PC-9 (cell line): ENCODE measurements around the gene KAT8. TPM values are rescaled to one million over a fixed set of nuclear protein-coding genes. Genes with fewer than 3 reads are reported as not detected.

ENCODE experiments used
- BruUV-seq: library from RNA; stranded (reverse); fragments of 400-500 nt; replicated peaks from 2 replicates; lab custom pipeline; 2021; lab: Mats Ljungman, UMichigan
- CTCF ChIA-PET: fragments of 300-600 bp; sonication (Branson Sonifier 250); formaldehyde crosslinking; loops from one replicate; lab custom pipeline; 2022; ENCODE audit warnings: antibody characterized with exemption; lab: Charles Lee
- POLR2A ChIA-PET: fragments of 300-600 bp; sonication (Branson Sonifier 250); formaldehyde crosslinking; loops from one replicate; lab custom pipeline; 2022; ENCODE audit warnings: antibody characterized with exemption; ENCODE audit not compliant: unreplicated experiment; lab: Charles Lee
- DNase-seq, 2 experiments: peaks; one replicate each; pipeline versions ENCODE4 v3.0.0 to v3.0.0-alpha.2; 2015 to 2022; ENCODE audit warnings: mixed read lengths in 1 of 2
- H2AFZ ChIP-seq: fragments of 200-600 bp; sonication (generic); 2 replicates; pipeline ENCODE4 v1.8.1; 2017; ENCODE audit warnings: antibody characterized with exemption
- H3F3A ChIP-seq: fragments of 200-600 bp; sonication (generic); 2 replicates; pipeline ENCODE4 v1.8.1; 2017; ENCODE audit warnings: antibody characterized with exemption, mild to moderate bottlenecking, low read depth; ENCODE audit not compliant: insufficient read depth
- H3K27ac ChIP-seq: fragments of 200-600 bp; sonication (generic); 2 replicates; pipeline ENCODE4 v1.6.1; 2016; ENCODE audit warnings: mixed run types
- H3K27me3 ChIP-seq: fragments of 200-600 bp; sonication (generic); 2 replicates; pipeline ENCODE4 v1.6.1; 2016; ENCODE audit warnings: low read depth, mixed run types; ENCODE audit not compliant: insufficient read depth
- H3K36me3 ChIP-seq: fragments of 200-600 bp; sonication (generic); 2 replicates; pipeline ENCODE4 v1.6.1; 2016; ENCODE audit warnings: low read depth, mixed run types
- H3K4me1 ChIP-seq: fragments of 200-600 bp; sonication (generic); replicated peaks from 2 replicates; pipeline ENCODE4 v1.6.1; 2016; ENCODE audit warnings: mixed run types; ENCODE audit not compliant: insufficient read depth
- H3K4me2 ChIP-seq: fragments of 200-600 bp; sonication (generic); 2 replicates; pipeline ENCODE4 v1.6.1; 2017; ENCODE audit warnings: mixed run types
- H3K4me3 ChIP-seq: fragments of 200-600 bp; sonication (generic); 2 replicates; pipeline ENCODE4 v1.6.1; 2016; ENCODE audit warnings: mixed run types
- H3K79me2 ChIP-seq: fragments of 200-600 bp; sonication (generic); 2 replicates; pipeline ENCODE4 v1.6.1; 2017; ENCODE audit warnings: low read depth, mixed run types
- H3K9me2 ChIP-seq: fragments of 200-600 bp; sonication (generic); 2 replicates; pipeline ENCODE4 v1.8.1; 2017; ENCODE audit warnings: mild to moderate bottlenecking; ENCODE audit not compliant: insufficient read depth
- H3K9me3 ChIP-seq: fragments of 200-600 bp; sonication (generic); 2 replicates; pipeline ENCODE4 v1.8.1; 2016; ENCODE audit warnings: low read depth; ENCODE audit not compliant: insufficient read depth
- H4K20me1 ChIP-seq: fragments of 200-600 bp; sonication (generic); 2 replicates; pipeline ENCODE4 v1.8.1; 2017; ENCODE audit not compliant: insufficient read depth
- EZH2 ChIP-seq: fragments of 200-600 bp; sonication (generic); IDR thresholded peaks from 2 replicates; pipeline ENCODE4 v1.8.0; 2017; ENCODE audit warnings: antibody characterized with exemption, low read depth
- intact Hi-C: fragments of 100-400 bp; cut with micrococcal nuclease; formaldehyde crosslinking; loops from one replicate; pipeline ENCODE4 v1.10.0; 2022; ENCODE audit not compliant: unreplicated experiment
- total RNA-seq: library from RNA; stranded (reverse); gene quantifications from 2 replicates; pipeline ENCODE4 v1.2.3, GENCODE V29; 2021
- TF ChIP-seq, protein P1 (sequence below): fragments of 200-600 bp; sonication (generic); conservative IDR thresholded peaks from 2 replicates; pipeline ENCODE4 v1.6.1; 2017; ENCODE audit warnings: mixed run types, antibody characterized with exemption, mild to moderate bottlenecking, moderate library complexity

KAT8 gene
- total RNA-seq, 1 experiment from 2014 or later: 81.4 TPM

DNA sequence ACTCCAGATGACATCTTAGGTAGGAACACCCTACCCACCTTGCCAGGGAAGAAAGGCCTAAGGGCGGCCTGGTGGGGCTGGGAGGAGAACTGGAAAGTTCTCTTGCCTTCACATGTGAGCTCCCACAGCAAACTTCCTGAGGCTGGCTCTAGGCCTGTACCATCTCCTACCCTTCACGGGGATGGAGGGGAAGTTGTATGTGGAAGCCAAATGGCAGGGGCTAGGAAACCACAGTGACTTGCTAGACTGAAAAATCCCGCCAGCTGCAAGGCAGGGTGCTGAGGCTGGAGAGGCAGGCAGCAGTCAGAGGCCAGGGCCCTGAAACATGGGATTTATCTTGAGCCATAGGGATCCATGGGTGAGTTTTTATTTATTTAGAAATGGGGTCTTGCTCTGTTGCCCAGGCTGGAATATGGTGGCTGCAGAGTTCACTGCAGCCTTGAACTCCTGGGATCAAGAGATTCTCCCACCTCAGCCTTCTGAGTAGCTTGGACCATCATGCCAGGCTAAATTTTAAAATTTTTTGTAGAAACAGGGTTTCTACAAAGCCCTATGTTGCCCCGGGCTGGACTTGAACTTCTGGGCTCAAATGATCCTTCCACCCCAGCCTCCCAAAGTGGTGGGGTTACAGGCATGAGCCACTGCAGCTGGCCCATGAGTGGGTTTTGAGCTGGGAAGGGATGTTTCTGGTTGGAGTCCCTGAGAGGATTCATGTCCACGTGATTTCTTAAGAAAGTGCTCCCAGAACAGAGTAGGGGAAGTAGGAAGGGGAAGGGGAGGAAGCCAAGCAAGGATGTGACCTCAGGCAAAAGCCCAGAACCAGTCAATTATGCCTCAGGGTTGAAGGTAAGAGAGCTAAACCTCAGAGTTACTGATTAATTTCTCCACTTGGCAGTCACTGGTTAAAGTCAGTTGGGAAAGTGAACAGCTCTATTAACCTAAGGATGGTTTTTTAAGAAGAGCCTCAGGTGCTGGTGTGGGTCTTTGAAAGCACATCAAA is 4.0 kb upstream of the KAT8 start:
- Histone ChIP-seq H3K9me3 (no peaks in the 10 kb centered on the region), H3K27ac (0 out of 2 replicates have a peak overlapping the region, but pooled peaks have one; percentile 31), H3K79me2 (peaks cover 32% of the 10 kb centered on the region), H2AFZ (no peak overlapping the region), H3K4me3 (no peak overlapping the region), H3K27me3 (no peaks in the 10 kb centered on the region), H3K9me2 (no peaks in the 10 kb centered on the region), H3F3A (peaks cover 31% of the 10 kb centered on the region), H3K4me1 (peaks cover 9% of the 10 kb centered on the region), H4K20me1 (no peaks in the 10 kb centered on the region), H3K36me3 (no peaks in the 10 kb centered on the region; the same call in 1 of the 2 replicates), H3K4me2 (no peak overlapping the region)
- no peak for DNase-seq
- ChIA-PET CTCF (interaction anchor here (0.6 kb wide), 1 partner anchor 95 kb away, joined by 3 read pairs; no protein-coding TSS in a partner anchor), POLR2A (interaction anchor here (0.6 to 1.4 kb wide), 5 partner anchors 23 to 106 kb away, joined by 4 to 11 read pairs (median 6); partner anchors contain the start of genes ZNF646 and ZNF668)
- no TSS peak for BruUV-seq
- intact Hi-C loops: no loop called here
- TF ChIP-seq, protein P1, sequence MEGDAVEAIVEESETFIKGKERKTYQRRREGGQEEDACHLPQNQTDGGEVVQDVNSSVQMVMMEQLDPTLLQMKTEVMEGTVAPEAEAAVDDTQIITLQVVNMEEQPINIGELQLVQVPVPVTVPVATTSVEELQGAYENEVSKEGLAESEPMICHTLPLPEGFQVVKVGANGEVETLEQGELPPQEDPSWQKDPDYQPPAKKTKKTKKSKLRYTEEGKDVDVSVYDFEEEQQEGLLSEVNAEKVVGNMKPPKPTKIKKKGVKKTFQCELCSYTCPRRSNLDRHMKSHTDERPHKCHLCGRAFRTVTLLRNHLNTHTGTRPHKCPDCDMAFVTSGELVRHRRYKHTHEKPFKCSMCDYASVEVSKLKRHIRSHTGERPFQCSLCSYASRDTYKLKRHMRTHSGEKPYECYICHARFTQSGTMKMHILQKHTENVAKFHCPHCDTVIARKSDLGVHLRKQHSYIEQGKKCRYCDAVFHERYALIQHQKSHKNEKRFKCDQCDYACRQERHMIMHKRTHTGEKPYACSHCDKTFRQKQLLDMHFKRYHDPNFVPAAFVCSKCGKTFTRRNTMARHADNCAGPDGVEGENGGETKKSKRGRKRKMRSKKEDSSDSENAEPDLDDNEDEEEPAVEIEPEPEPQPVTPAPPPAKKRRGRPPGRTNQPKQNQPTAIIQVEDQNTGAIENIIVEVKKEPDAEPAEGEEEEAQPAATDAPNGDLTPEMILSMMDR: no peak
- no peak for TF ChIP-seq EZH2

DNA sequence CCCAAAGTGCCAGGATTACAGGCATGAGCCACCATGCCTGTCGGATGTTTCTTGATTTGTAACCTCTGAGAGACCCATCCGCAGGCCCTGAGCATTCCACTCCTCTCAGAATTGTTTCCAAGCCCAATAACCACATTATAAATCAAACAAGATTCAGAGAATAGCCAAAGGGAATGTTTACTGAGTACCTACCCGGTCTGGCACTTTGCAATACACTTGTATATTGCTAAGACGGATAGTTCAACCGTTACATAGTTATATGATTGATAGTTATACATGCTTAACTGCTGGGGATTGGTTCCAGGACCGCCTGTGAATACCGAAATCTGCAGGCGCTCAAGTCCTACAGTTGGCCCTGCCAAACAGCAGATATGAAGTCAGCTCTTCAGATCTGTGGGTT is 3.0 kb upstream of the KAT8 start:
- no peak for DNase-seq
- no peak for TF ChIP-seq EZH2
- TF ChIP-seq, protein P1: no peak
- CTCF ChIA-PET: no interaction called here
- H3K27ac ChIP-seq: no peak overlapping the region
- H3K9me2 ChIP-seq: no peaks in the 10 kb centered on the region
- H3K9me3 ChIP-seq: no peaks in the 10 kb centered on the region
- BruUV-seq: no TSS peak
- peaks cover 14% of the 10 kb centered on the region for H3K4me1 ChIP-seq
- H3K4me2 ChIP-seq: no peak overlapping the region
- no peaks in the 10 kb centered on the region for H4K20me1 ChIP-seq
- H2AFZ ChIP-seq: no peak overlapping the region
- H3K27me3 ChIP-seq: no peaks in the 10 kb centered on the region
- no peak overlapping the region for H3K4me3 ChIP-seq
- H3K36me3 ChIP-seq: peaks cover 6% of the 10 kb centered on the region; the same call in 1 of the 2 replicates
- intact Hi-C loops: no loop called here
- H3K79me2 ChIP-seq: peaks cover 30% of the 10 kb centered on the region
- peaks cover 37% of the 10 kb centered on the region for H3F3A ChIP-seq
- POLR2A ChIA-PET: interaction anchor here (0.6 to 1.4 kb wide), 2 partner anchors 40 to 69 kb away, joined by 11 to 19 read pairs; partner anchors contain the start of genes ZNF646 and ZNF668
